NCI-H510A treated with DMSO at 0.1 percent for 48 hours (cell line): ENCODE measurements around the gene OPA3.

ENCODE experiments used
- DNase-seq: peaks from one replicate; lab custom pipeline; 2025; lab: John Stamatoyannopoulos, UW

OPA3 gene

GRCh38 chr19:45567609-45568008, 17.0 kb downstream of the OPA3 start:
- DNase-seq = no peak

DNA sequence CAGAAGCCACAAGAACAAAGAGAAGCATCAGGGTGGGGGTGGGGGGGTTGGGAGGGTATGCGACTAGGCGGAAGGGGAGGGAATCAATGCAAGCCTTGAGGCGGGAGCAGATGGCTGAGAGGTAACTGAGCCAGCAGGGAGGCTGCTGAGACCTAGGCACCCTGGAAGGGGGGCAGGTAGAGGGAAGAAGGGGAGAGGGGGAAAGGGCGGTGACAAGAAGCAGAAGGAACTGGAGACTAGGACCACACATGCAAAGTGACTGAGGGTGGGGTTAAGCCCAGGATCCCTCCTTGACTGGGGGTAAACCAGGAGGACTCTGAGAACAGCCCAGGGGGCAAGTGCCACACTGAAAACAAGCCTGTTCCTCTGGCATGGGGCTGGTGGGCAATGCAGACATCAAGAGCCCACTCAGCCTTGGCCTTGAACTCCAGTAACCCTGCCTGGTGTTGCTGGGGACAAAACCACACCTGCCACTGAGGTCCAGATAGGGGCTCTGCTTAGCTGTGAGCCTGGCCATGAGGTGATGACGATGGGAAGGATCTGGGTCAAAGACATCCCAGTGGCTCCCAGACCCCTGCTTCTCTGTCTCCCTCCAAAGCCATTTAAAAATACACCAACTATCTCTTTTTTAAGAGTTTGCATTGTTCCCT, 20.3 kb downstream of the OPA3 start:
- DNase-seq = no peak

GRCh38 chr19:45560686-45561085, 23.9 kb downstream of the OPA3 start:
- DNase-seq = no peak

- DNase-seq = no peak
These were observed 24.6 kb downstream of the OPA3 start for GRCh38 chr19:45560038-45560437.

DNA sequence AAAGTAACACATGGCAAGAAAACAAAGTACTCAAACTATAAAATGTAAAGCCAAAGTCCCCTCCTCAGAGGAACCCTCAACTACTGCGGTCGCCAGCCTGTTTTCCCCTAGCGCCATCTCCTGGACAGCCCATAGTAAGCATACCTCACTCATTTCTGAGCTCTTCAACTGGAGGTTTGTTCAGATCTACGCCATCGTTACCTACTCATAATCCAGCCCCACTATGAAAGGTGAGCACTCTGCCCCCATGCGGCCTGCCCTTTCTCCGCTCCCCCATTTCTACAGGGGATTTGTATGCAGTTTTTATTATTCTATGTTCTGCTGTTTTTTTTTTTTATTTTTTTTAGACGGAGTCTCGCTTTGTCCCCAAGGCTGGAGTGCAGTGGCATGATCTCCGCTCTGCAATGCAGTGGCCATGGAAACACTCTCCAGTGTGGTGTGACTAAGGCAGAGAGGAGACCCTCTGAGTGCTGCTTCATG, 26.2 kb downstream of the OPA3 start:
- peak; percentile 60 for DNase-seq

- no peak for DNase-seq
These were observed 27.8 kb downstream of the OPA3 start for GRCh38 chr19:45556835-45557234.

DNA sequence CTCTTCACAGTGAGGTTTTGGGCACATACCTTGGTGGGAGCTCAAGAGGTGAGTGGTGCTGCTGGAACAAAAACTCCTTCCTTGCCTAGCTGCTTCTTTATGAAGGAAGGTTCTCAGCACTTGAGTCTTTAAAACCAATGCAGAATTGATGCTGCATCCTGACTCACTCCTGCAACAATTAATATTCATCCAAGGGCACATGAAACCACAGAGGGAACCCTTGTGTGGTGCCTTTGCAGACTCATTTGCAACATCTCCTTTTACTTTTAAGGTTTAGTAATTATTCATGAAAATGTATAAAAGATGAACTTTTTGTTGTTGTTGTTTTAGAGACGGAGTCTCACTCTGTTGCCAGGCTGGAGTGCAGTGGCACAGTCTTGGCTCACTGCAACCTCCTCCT, 30.1 kb downstream of the OPA3 start:
- no peak for DNase-seq

- no peak for DNase-seq
These were observed 31.1 kb downstream of the OPA3 start for GRCh38 chr19:45553464-45553863.

DNA sequence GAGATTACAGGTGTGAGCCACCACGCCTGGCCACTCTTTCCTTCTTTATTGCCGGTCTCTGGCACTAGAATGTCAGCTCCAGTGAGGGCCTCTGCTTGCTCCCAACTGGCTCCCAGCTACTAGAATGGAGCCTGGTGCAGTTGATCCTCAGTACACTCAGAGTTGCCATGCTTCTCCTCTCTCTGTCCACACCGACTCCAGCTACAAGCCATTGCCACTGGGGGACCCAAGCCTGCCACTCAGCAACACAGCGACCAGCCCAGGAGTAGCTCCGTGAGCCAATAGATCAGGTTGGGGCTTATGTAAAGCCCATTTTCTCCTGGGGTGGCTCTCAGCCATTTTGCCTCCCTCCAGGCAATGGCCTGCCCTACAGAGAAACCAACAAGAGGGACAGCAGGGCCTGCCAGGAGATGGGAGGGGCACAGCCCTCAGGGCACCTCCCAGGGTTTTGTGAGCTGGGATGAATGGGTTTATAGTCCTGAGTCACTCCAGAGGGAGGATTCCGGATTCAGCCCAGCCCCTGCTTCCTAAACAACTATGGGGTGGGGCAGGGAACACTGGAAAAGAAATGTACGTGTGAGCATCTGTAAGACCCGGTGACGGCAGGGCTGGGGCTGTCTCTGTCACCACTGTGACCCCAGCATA, 36.5 kb downstream of the OPA3 start:
- DNase-seq = no peak

GRCh38 chr19:45547211-45547770, 37.3 kb downstream of the OPA3 start:
- no peak for DNase-seq

- DNase-seq = no peak
These were observed 42.4 kb downstream of the OPA3 start for GRCh38 chr19:45542234-45542668.

DNA sequence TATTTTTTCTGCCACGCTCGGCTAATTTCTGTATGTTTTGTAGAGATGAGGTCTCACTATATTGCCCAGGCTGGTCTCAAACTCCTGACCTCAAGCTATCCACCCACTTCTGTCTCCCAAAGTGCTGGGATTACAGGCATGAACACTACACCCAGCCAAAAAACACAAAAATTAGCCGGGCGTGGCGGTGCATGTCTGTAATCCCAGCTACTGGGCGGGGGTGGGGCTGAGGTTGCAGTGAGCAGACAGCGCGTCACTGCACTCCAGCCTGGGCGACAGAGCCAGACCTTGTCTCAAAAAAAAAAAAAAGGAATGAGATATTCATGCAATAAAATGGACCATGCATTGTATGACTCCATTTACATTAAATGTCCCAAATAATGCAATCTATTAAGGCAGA, 45.1 kb downstream of the OPA3 start:
- DNase-seq = no peak

DNA sequence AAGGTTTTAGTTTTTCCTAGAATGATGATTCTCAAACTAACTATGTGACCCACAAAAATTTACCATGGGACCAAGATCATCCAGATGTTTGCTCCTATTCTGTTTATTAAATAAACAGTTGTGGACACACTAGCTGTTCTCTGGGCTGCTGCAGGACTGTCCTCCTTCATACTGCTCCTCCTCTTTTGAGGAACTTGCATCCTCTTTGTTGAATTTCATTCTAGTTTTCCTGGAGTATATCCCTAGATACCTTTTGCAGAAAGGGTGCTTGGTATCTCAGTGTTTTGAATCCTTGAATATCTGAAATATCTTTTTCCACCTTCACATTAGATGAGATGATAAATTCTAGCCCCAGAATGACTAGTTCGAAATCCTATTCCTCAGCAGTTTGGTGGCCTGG, 53.3 kb downstream of the OPA3 start:
- DNase-seq = no peak

DNA sequence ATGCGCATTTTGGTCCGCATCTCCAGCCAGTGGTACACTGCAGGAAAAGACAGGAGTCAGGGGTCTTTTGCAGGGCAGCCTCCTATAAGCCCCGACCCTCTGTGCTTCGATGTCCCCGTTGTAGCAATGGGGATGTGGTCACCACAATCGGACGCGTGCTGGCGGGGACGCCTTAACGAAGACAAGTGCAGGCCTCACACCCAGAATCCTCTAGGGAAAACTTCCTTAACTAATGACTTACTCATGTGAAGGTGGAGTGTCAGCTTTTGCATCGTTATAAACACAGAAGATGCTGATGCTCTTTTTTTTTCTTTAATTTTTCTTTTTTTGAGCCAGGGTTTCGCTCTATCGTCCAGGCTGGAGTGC, 55.2 kb downstream of the OPA3 start:
- DNase-seq = no peak

GRCh38 chr19:45528744-45529419, 55.7 kb downstream of the OPA3 start:
- peak; percentile 78 for DNase-seq

DNA sequence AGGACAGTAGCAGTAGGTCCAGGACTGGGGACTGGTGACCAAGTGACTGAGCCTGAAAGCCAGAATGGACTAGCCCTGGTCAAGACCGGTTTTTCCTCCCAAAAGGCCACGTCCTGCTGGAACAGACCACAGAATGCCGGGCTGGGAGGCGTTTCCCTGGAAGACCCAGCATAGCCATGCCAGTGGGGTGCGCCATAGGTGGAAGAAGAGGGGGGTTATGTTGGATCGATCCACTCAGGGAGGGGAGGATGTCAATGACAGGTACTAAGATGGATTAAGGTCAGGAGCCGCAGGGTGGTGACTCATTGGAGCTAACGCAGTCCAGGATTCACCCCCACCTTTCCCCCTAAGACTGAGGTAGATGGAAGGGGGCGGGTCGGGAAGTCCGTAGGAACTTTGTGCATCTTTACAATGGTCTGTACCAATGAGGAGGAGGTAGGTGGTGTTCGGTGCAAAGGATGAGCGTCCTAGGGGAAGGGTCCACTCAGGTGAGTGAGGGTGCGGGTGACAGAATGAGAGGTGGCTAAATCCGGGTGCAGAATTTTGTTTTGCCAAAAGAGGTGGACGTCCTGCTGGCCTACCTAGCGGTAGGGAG, 56.4 kb downstream of the OPA3 start:
- peak; percentile 57 for DNase-seq

GRCh38 chr19:45527731-45528130, 56.9 kb downstream of the OPA3 start:
- DNase-seq = no peak

GRCh38 chr19:45526971-45527370, 57.6 kb downstream of the OPA3 start:
- DNase-seq = no peak

GRCh38 chr19:45526143-45526542, 58.5 kb downstream of the OPA3 start:
- peak; percentile 25 for DNase-seq

DNA sequence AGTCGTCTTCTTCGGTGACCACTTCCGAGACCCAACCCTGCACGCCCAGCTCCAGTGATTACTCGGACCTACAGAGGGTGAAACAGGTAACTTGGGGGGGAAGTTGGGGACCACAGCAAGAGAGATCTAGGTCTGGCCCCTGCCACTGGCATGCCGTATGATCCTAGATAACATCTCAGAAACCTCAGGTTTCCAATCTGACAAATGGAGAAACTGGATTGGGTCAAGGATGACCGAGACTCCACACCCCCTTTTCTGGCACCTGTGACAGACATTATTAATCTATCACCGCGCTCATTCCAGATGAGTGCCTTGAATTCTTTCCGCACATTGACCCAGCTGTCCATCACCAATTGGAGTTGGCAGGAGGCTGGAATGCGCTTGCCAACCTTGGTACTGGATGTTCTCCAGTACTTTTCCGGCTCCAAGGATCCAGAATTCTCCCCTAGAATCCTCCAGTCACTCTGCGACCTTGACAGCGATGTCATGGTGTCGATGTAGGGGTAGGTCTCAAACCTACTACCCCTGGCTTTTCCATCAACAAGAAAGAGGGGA, 60.0 kb downstream of the OPA3 start:
- no peak for DNase-seq

- DNase-seq = peak; percentile 83
These were observed 60.9 kb downstream of the OPA3 start for GRCh38 chr19:45523642-45524256.
